Measurements from ENCODE around the gene FOXD2.

Gene FOXD2

DNA sequence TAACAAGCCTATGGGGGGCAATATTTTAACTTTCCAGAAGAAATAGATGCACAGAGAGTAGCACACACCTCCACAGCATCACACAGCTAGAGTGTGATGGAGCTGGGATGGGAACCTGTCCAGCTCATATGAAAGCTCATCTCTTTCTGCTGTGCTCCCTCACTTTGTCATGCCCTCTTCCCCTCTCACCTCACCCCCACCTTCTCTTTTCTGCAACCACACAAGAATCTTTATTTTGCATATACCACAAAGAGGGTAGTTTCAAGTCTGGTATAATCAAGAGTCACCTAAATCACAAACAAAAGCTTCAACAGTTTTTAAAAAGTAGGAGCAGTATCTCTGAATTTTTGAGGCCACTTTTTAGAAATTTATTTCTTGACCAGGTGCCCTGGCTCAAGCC lies 22.6 kb downstream of the FOXD2 start:
- H3K9me3 ChIP-seq (replicated peaks in 1 of 2; ENCODE audit: control insufficient read depth in 2 of 2, insufficient read depth in 1 of 2, low read depth in 1 of 2, low read length in 2 of 2): no peaks in the 10 kb centered on the region
- no peak for DNase-seq (ENCODE audit: low spot score)
- no peak overlapping the region for H2AK5ac ChIP-seq (ENCODE audit: low read depth, low read length)
- no peak overlapping the region for H4K91ac ChIP-seq (ENCODE audit: low read depth, low read length, poor library complexity)
- H4K8ac ChIP-seq (ENCODE audit: low read depth, low read length): no peak overlapping the region
- H3K4me1 ChIP-seq (ENCODE audit: control insufficient read depth in 2 of 2, insufficient read depth in 1 of 2, low read depth in 1 of 2, low read length in 2 of 2): peaks cover 0 to 4% of the 10 kb centered on the region in 2 donors
- H3K27ac ChIP-seq (replicated peaks; ENCODE audit: low read length): no peak overlapping the region
- no peak overlapping the region for H3K9ac ChIP-seq (ENCODE audit: low read depth, low read length, poor library complexity)
- H3K4ac ChIP-seq (ENCODE audit: low read length): no peak overlapping the region
- no peaks in the 10 kb centered on the region for H3K36me3 ChIP-seq (replicated peaks in 1 of 2; ENCODE audit: control insufficient read depth in 2 of 2, insufficient read depth in 2 of 2, low read length in 2 of 2)
- H3K14ac ChIP-seq (ENCODE audit: low read length): no peak overlapping the region
- H3K18ac ChIP-seq (ENCODE audit: low read length): no peak overlapping the region
- H3K27me3 ChIP-seq (ENCODE audit: control insufficient read depth in 3 of 3, insufficient read depth in 3 of 3, low read depth in 1 of 3, low read length in 3 of 3): peaks cover 0 to 17% (median 3%) of the 10 kb centered on the region in 3 experiments
- H2BK12ac ChIP-seq (ENCODE audit: low read length): no peak overlapping the region
- no peak overlapping the region for H3K4me3 ChIP-seq (ENCODE audit: low read length in 2 of 2)
- no peak overlapping the region for H3K23ac ChIP-seq (ENCODE audit: low read depth, low read length, poor library complexity)
- H3K79me1 ChIP-seq (ENCODE audit: low read depth, low read length): no peaks in the 10 kb centered on the region
- no peak overlapping the region for H2AFZ ChIP-seq (ENCODE audit: low read length)
- no peak overlapping the region for H2BK15ac ChIP-seq (ENCODE audit: low read length)
- no peak overlapping the region for H2BK120ac ChIP-seq (ENCODE audit: low read depth, low read length)
- H2BK5ac ChIP-seq (ENCODE audit: low read length): no peak overlapping the region
- no peak overlapping the region for H3K4me2 ChIP-seq (ENCODE audit: insufficient read depth, low read length, poor library complexity, severe bottlenecking)

DNA sequence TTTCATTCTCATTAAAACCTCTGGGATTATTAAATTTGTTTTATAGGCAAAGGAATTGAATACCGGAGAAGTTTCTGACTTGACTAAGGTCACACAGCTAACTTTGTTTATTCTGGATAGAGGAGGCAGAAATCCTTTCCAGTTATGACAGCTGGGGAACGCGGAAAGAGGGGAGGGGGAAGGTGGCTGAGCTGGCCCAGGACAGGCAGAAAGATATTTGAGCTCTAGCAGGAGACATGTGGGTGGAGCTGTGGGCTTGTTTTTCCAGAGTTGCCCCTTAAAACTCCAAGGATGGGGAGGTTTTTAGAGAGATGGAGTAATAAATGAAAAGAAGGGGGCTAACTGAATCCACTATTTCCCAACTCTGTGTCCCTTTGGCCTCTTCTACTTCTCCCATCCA lies 27.8 kb downstream of the FOXD2 start:
- no peak overlapping the region for H3K18ac ChIP-seq (ENCODE audit: low read length)
- no peak overlapping the region for H2BK15ac ChIP-seq (ENCODE audit: low read length)
- WGBS, 2 donors (ENCODE audit: extremely low coverage in 2 of 2, insufficient read length in 2 of 2, insufficient replicate concordance in 1 of 2): no CpG with 5 or more reads among the region's 3 CpGs

DNA sequence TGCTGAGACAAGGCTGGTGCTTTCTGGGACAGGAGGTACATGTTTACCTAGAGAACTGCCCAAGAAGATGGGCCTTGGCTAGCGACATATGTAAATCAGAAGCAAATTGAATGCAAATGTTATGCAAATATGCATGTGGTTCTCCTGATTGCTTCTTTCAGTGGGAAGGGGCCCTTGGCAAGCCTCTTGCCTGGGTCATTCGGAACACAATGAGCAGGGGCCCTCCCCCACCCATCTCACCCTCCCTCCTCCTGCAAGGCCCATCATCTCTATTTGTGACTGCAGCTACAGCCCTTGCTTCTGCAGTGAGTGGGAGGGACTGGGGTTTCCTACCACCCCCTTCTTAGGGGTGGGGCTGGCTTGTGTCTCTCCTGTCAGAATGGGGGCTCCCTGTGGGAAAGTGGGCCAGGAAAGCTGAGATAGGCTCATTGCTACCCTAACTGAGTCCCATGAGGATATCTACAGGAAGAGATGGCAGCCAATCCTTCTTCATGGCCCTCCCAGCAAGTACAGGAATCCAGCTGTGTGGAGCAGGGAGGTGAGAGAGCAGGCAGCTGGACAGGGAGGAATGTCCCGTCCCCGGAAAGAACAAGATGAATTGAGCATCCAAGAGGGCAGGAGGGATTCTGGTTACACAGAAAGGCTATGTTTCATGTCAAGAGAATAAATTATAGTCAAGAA lies 31.0 kb downstream of the FOXD2 start:
- no peak for DNase-seq (ENCODE audit: low spot score)
- Histone ChIP-seq H2BK15ac (ENCODE audit: low read length) (no peak overlapping the region), H3K9me3 (replicated peaks in 1 of 2; ENCODE audit: control insufficient read depth in 2 of 2, insufficient read depth in 1 of 2, low read depth in 1 of 2, low read length in 2 of 2) (no peaks in the 10 kb centered on the region), H3K4me1 (ENCODE audit: control insufficient read depth in 2 of 2, insufficient read depth in 1 of 2, low read depth in 1 of 2, low read length in 2 of 2) (no peaks in the 10 kb centered on the region), H3K14ac (ENCODE audit: low read length) (no peak overlapping the region), H2BK12ac (ENCODE audit: low read length) (no peak overlapping the region), H2AK5ac (ENCODE audit: low read depth, low read length) (no peak overlapping the region), H2AFZ (ENCODE audit: low read length) (no peak overlapping the region), H2BK120ac (ENCODE audit: low read depth, low read length) (no peak overlapping the region), H3K18ac (ENCODE audit: low read length) (no peak overlapping the region), H3K36me3 (replicated peaks in 1 of 2; ENCODE audit: control insufficient read depth in 2 of 2, insufficient read depth in 2 of 2, low read length in 2 of 2) (no peaks in the 10 kb centered on the region), H3K9ac (ENCODE audit: low read depth, low read length, poor library complexity) (no peak overlapping the region), H3K4me3 (ENCODE audit: low read length in 2 of 2) (no peak overlapping the region), H3K4me2 (ENCODE audit: insufficient read depth, low read length, poor library complexity, severe bottlenecking) (no peak overlapping the region), H3K79me1 (ENCODE audit: low read depth, low read length) (no peaks in the 10 kb centered on the region), H2BK5ac (ENCODE audit: low read length) (no peak overlapping the region), H4K91ac (ENCODE audit: low read depth, low read length, poor library complexity) (no peak overlapping the region), H4K8ac (ENCODE audit: low read depth, low read length) (no peak overlapping the region), H3K27ac (replicated peaks; ENCODE audit: low read length) (no peak overlapping the region), H3K27me3 (ENCODE audit: control insufficient read depth in 3 of 3, insufficient read depth in 3 of 3, low read depth in 1 of 3, low read length in 3 of 3) (peaks cover 0 to 6% (median 0%) of the 10 kb centered on the region in 3 experiments), H3K4ac (ENCODE audit: low read length) (no peak overlapping the region), H3K23ac (ENCODE audit: low read depth, low read length, poor library complexity) (no peak overlapping the region)
- no CpG with 5 or more reads among the region's 4 CpGs for WGBS, 2 donors (ENCODE audit: extremely low coverage in 2 of 2, insufficient read length in 2 of 2, insufficient replicate concordance in 1 of 2)

More for the DNA sequence above, 27.8 kb downstream of the FOXD2 start:
- Histone ChIP-seq H3K4me2 (ENCODE audit: insufficient read depth, low read length, poor library complexity, severe bottlenecking) (no peak overlapping the region), H3K27me3 (ENCODE audit: control insufficient read depth in 3 of 3, insufficient read depth in 3 of 3, low read depth in 1 of 3, low read length in 3 of 3) (peaks cover 0 to 6% (median 3%) of the 10 kb centered on the region in 3 experiments), H4K91ac (ENCODE audit: low read depth, low read length, poor library complexity) (no peak overlapping the region), H3K23ac (ENCODE audit: low read depth, low read length, poor library complexity) (no peak overlapping the region), H2AK5ac (ENCODE audit: low read depth, low read length) (no peak overlapping the region), H3K9ac (ENCODE audit: low read depth, low read length, poor library complexity) (no peak overlapping the region), H2BK12ac (ENCODE audit: low read length) (no peak overlapping the region), H3K4ac (ENCODE audit: low read length) (no peak overlapping the region), H3K4me3 (ENCODE audit: low read length in 2 of 2) (no peak overlapping the region), H3K4me1 (ENCODE audit: control insufficient read depth in 2 of 2, insufficient read depth in 1 of 2, low read depth in 1 of 2, low read length in 2 of 2) (no peaks in the 10 kb centered on the region), H3K14ac (ENCODE audit: low read length) (no peak overlapping the region), H3K79me1 (ENCODE audit: low read depth, low read length) (no peaks in the 10 kb centered on the region), H2BK5ac (ENCODE audit: low read length) (no peak overlapping the region), H4K8ac (ENCODE audit: low read depth, low read length) (no peak overlapping the region), H2BK120ac (ENCODE audit: low read depth, low read length) (no peak overlapping the region), H3K36me3 (replicated peaks in 1 of 2; ENCODE audit: control insufficient read depth in 2 of 2, insufficient read depth in 2 of 2, low read length in 2 of 2) (no peaks in the 10 kb centered on the region), H3K27ac (replicated peaks; ENCODE audit: low read length) (no peak overlapping the region), H2AFZ (ENCODE audit: low read length) (no peak overlapping the region), H3K9me3 (replicated peaks in 1 of 2; ENCODE audit: control insufficient read depth in 2 of 2, insufficient read depth in 1 of 2, low read depth in 1 of 2, low read length in 2 of 2) (no peaks in the 10 kb centered on the region)
- no peak for DNase-seq (ENCODE audit: low spot score)

DNA sequence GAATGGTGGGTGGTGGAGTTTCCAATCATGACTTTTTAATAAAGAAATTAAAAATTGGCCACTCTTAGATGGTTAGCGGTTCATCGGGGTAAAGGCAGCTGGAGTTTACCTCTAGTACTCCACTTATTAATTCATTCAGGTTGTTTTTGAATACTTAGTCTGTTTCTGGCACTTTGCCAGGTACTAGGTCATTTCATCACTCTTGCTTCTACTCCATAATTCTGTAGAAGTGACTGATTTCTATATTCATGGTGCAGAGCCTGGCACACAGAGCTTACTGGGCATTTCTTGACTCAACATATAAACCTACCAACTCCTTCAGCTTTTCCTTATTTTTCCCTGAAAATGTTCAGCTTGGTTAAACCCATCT lies 31.5 kb downstream of the FOXD2 start:
- H2BK120ac ChIP-seq (ENCODE audit: low read depth, low read length): no peak overlapping the region
- H3K36me3 ChIP-seq (replicated peaks in 1 of 2; ENCODE audit: control insufficient read depth in 2 of 2, insufficient read depth in 2 of 2, low read length in 2 of 2): no peaks in the 10 kb centered on the region
- no peak overlapping the region for H2AK5ac ChIP-seq (ENCODE audit: low read depth, low read length)
- H3K9me3 ChIP-seq (replicated peaks in 1 of 2; ENCODE audit: control insufficient read depth in 2 of 2, insufficient read depth in 1 of 2, low read depth in 1 of 2, low read length in 2 of 2): no peaks in the 10 kb centered on the region
- H2BK12ac ChIP-seq (ENCODE audit: low read length): no peak overlapping the region
- no peak overlapping the region for H3K4me2 ChIP-seq (ENCODE audit: insufficient read depth, low read length, poor library complexity, severe bottlenecking)
- H2AFZ ChIP-seq (ENCODE audit: low read length): no peak overlapping the region
- no peak overlapping the region for H3K9ac ChIP-seq (ENCODE audit: low read depth, low read length, poor library complexity)
- no peak overlapping the region for H3K23ac ChIP-seq (ENCODE audit: low read depth, low read length, poor library complexity)
- H3K4ac ChIP-seq (ENCODE audit: low read length): no peak overlapping the region
- no peak overlapping the region for H3K27ac ChIP-seq (replicated peaks; ENCODE audit: low read length)
- no peak overlapping the region for H4K91ac ChIP-seq (ENCODE audit: low read depth, low read length, poor library complexity)
- no CpG with 5 or more reads among the region's 2 CpGs for WGBS, 2 donors (ENCODE audit: extremely low coverage in 2 of 2, insufficient read length in 2 of 2, insufficient replicate concordance in 1 of 2)
- no peak overlapping the region for H3K18ac ChIP-seq (ENCODE audit: low read length)
- H3K4me3 ChIP-seq (ENCODE audit: low read length in 2 of 2): no peak overlapping the region
- H3K27me3 ChIP-seq (ENCODE audit: control insufficient read depth in 3 of 3, insufficient read depth in 3 of 3, low read depth in 1 of 3, low read length in 3 of 3): peaks cover 0 to 6% (median 0%) of the 10 kb centered on the region in 3 experiments
- no peak overlapping the region for H3K14ac ChIP-seq (ENCODE audit: low read length)
- no peak for DNase-seq (ENCODE audit: low spot score)
- H4K8ac ChIP-seq (ENCODE audit: low read depth, low read length): no peak overlapping the region
- H3K4me1 ChIP-seq (ENCODE audit: control insufficient read depth in 2 of 2, insufficient read depth in 1 of 2, low read depth in 1 of 2, low read length in 2 of 2): no peaks in the 10 kb centered on the region
- H2BK15ac ChIP-seq (ENCODE audit: low read length): no peak overlapping the region
- no peaks in the 10 kb centered on the region for H3K79me1 ChIP-seq (ENCODE audit: low read depth, low read length)
- no peak overlapping the region for H2BK5ac ChIP-seq (ENCODE audit: low read length)

Measured in neuronal stem cell (in vitro differentiated cells).